AG04449 (cell line): ENCODE data around the gene KRT4.

ENCODE experiments used
- CTCF ChIA-PET: fragments of 350-600 bp; formaldehyde crosslinking; extraction: SDS; loops from one replicate; lab custom pipeline; 2021; ENCODE audit warnings: antibody characterized with exemption; lab: Yijun Ruan, JAX
- POLR2A ChIA-PET: fragments of 400-600, 350-600 bp; formaldehyde crosslinking; extraction: SDS; loops from one replicate; lab custom pipeline; 2020; ENCODE audit warnings: antibody characterized with exemption, inconsistent platforms; lab: Yijun Ruan, JAX
- DNase-seq: peaks from one replicate; pipeline ENCODE4 v3.0.0-alpha.2; 2010; ENCODE audit warnings: low read depth, low spot score
- H3K4me3 ChIP-seq: 2 replicates; pipeline ENCODE4 v1.5.1; 2011; ENCODE audit warnings: low read depth, mild to moderate bottlenecking, control low read depth, low read length
- TF ChIP-seq, protein P1 (sequence below): IDR thresholded peaks from one replicate; pipeline ENCODE4 v1.5.1; 2011; ENCODE audit warnings: mild to moderate bottlenecking, moderate library complexity, low read length, control low read depth, inconsistent platforms; ENCODE audit not compliant: insufficient read depth; ENCODE audit errors: missing control alignments

KRT4 gene

DNA sequence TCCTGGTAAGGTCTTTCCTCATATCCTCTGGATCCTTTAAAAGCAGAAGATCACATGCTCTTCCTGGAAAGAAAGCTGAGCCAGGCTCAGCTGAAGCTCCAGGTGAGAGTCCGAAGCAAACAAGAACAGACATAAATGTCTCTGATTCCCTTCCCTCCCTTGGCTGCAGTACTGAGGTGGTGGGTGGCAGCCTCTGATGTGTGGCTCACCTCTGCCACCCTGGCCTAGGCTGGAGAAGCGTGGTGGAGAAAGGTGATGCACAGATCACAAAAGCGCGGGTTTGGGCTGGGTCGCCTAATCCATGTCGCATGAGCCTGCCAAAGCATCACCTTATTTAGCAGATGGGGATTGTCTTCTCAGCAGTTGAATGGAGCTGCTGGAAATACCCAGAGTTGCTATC is 34.0 kb downstream of the KRT4 start:
- no peak for DNase-seq
- no peak overlapping the region for H3K4me3 ChIP-seq
- ChIA-PET CTCF (no interaction called here), POLR2A (no interaction called here)
- TF ChIP-seq, protein P1, sequence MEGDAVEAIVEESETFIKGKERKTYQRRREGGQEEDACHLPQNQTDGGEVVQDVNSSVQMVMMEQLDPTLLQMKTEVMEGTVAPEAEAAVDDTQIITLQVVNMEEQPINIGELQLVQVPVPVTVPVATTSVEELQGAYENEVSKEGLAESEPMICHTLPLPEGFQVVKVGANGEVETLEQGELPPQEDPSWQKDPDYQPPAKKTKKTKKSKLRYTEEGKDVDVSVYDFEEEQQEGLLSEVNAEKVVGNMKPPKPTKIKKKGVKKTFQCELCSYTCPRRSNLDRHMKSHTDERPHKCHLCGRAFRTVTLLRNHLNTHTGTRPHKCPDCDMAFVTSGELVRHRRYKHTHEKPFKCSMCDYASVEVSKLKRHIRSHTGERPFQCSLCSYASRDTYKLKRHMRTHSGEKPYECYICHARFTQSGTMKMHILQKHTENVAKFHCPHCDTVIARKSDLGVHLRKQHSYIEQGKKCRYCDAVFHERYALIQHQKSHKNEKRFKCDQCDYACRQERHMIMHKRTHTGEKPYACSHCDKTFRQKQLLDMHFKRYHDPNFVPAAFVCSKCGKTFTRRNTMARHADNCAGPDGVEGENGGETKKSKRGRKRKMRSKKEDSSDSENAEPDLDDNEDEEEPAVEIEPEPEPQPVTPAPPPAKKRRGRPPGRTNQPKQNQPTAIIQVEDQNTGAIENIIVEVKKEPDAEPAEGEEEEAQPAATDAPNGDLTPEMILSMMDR = no peak

DNA sequence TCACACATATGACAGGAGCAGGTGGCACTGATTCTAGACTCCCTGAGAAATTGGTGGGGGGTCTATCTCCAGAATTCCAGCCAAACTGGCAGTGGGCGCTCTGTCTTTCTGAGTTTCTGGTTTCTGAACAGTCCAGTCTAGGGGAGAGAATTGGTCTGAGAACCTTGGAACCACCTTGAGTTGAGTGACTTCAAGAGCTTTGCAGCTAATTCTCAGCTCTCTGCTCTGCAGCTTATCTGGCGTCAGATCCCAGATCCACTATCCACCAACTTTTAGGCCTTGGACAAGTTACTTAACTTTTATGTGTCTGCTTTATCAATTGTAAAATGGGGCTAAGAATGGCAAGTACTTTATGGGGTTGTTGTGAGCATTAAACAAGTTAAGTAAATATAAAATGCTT is 35.1 kb downstream of the KRT4 start:
- POLR2A ChIA-PET = no interaction called here
- TF ChIP-seq, protein P1 = no peak
- CTCF ChIA-PET = interaction anchor here (1.4 kb wide), 1 partner anchor 106 kb away, joined by 3 read pairs; no protein-coding TSS in a partner anchor
- H3K4me3 ChIP-seq = no peak overlapping the region
- DNase-seq = no peak

DNA sequence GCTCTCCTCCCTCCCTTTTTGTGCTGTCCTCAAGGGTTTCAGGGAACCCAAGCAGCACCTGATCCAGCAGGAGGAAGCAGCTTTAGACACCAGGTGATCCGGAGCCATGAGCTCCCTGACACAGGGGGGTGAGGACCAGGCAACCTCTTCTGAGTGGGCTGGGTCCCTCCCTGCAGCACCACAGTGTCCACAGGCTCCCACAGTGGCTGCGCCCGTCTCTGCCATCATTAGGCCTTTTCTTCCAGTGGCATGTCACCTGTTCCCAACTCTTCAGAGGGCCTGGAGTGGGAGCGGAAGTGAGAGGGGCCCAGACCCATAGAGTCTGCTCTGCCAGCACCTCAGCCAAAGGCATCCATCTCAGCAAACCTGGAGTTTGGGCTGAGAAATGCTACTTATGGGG is 36.4 kb downstream of the KRT4 start:
- CTCF ChIA-PET = interaction anchor here (1.4 kb wide), 1 partner anchor 108 kb away, joined by 3 read pairs; no protein-coding TSS in a partner anchor
- TF ChIP-seq, protein P1 = no peak
- no peak overlapping the region for H3K4me3 ChIP-seq
- DNase-seq = no peak
- POLR2A ChIA-PET = no interaction called here

DNA sequence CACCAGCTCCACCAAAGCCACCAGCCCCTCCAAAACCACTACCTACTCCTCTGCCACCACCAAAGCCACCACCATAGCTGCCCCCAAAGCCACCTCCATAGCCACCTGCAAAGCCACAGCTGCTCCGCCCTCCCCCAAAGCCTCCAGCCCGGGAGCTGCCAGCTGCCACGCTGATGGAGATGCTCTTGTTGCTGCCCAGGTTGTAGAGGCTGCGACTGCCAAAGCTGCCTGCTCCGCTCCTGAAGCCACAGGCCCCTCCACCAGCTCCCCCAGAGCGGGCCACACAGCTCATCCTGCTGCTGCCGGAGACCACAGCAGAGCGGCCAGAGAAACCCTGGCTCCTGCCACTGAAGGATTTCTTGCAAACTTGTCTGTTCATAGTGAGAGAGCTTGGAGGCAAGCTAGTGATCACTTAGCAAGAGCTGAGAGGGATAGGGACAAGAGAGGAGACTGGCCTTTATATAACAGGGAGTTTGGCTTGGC is 37.0 kb downstream of the KRT4 start, which contains the start of gene KRT76:
Gene KRT76 (minus strand): TSS at position 433 of the 483 bp plus-strand sequence. CDS start 54 bp downstream, at position 379.
- DNase-seq = no peak
- CTCF ChIA-PET = interaction anchor here (1.4 to 1.6 kb wide), 2 partner anchors 13 to 193 kb away, joined by 3 to 6 read pairs; no protein-coding TSS in a partner anchor
- H3K4me3 ChIP-seq = no peak within 1 kb of the TSS
- POLR2A ChIA-PET = no interaction called here
- TF ChIP-seq, protein P1 = no peak

DNA sequence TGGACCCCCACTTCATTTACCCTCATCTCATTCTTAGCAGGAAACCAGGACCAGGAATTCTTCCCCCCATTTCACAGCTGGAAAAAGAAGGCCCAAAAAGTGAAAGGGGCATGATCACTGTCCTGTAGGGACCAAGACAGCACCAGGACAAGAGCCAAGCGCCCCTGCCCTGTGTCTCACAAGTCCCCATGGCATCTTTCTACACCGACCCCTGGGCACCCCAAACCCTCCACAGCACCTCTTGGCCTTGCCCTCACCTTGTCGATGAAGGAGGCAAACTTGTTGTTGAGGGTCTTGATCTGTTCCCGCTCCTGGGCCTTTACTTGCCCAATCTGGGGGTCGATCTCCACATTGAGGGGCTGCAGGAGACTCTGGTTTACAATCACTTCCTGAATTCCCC is 37.5 kb downstream of the KRT4 start:
- no peak overlapping the region for H3K4me3 ChIP-seq
- DNase-seq = no peak
- TF ChIP-seq, protein P1 = no peak
- CTCF ChIA-PET = interaction anchor here (1.4 to 1.6 kb wide), 2 partner anchors 14 to 193 kb away, joined by 3 to 6 read pairs; no protein-coding TSS in a partner anchor
- POLR2A ChIA-PET = no interaction called here

DNA sequence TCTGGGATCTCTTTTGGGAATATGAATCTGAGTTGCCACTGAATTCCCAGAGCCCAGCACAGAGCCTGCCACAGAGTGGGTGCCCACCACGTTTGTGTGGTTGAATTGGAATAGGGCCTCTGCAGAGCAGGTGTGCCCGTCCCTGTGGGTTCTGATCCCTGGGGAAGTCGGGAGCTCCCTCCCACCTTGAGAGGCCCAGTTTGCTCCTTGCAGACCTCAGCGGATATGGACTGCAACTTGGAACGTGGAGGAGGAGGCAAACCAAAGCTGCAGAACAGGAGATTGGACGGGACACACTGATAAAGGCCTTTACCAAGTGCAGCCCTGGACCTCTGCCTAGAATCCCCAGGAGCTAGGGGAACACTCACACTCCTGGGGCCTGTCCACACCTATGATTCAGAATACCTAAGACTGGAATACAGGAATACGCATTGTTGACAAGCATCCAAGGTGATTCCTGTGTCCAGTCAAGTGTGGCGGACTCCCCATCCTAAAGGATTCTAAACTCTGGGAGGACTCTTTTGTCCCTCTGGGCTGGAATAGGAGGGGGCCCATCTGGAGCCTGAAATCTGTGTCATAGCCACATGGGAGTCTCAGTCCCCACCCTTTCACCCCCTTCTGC is 39.2 kb downstream of the KRT4 start:
- TF ChIP-seq, protein P1 = no peak

More for the DNA sequence above, 39.2 kb downstream of the KRT4 start:
- POLR2A ChIA-PET = no interaction called here
- CTCF ChIA-PET = no interaction called here
- no peak overlapping the region for H3K4me3 ChIP-seq
- DNase-seq = no peak
